Right ventricle myocardium inferior (tissue), 1 donor: ENCODE measurements around the gene DHRS13. TPM values are rescaled to one million over a fixed set of nuclear protein-coding genes. Genes with fewer than 3 reads are reported as not detected.
"Not testable (repeated sequence)": the region's sequence is repeated elsewhere in the genome, so short reads cannot be mapped to it uniquely, and the experiment has no call there.

ENCODE experiments used
- ATAC-seq: fragments of 200-7000 bp; cut with Tn5 transposase; one replicate; pipeline ENCODE4 v1.9.1; 2020; ENCODE audit warnings: mild to moderate bottlenecking, moderate library complexity
- DNase-seq: peaks from one replicate; pipeline ENCODE4 v3.0.0; 2021; ENCODE audit errors: missing footprints
- intact Hi-C: fragments of 100-400 bp; cut with DNase I; formaldehyde crosslinking; loops from one replicate; pipeline ENCODE4 v1.11.0; 2022
- total RNA-seq: library from RNA; stranded (reverse); fragmentation: NEBNext Ultra II Directional; extraction: Animal tissue kit (Norgen Biotek cat#: 25700); gene quantifications from one replicate; pipeline ENCODE4 v1.2.1, GENCODE V29; 2021
- donor health status: DM: no; HTN: yes; CAD: no; lungs with severe emphysema.

The DHRS13 gene
- total RNA-seq, 1 donor from 2014 or later = 3.0 TPM

DNA sequence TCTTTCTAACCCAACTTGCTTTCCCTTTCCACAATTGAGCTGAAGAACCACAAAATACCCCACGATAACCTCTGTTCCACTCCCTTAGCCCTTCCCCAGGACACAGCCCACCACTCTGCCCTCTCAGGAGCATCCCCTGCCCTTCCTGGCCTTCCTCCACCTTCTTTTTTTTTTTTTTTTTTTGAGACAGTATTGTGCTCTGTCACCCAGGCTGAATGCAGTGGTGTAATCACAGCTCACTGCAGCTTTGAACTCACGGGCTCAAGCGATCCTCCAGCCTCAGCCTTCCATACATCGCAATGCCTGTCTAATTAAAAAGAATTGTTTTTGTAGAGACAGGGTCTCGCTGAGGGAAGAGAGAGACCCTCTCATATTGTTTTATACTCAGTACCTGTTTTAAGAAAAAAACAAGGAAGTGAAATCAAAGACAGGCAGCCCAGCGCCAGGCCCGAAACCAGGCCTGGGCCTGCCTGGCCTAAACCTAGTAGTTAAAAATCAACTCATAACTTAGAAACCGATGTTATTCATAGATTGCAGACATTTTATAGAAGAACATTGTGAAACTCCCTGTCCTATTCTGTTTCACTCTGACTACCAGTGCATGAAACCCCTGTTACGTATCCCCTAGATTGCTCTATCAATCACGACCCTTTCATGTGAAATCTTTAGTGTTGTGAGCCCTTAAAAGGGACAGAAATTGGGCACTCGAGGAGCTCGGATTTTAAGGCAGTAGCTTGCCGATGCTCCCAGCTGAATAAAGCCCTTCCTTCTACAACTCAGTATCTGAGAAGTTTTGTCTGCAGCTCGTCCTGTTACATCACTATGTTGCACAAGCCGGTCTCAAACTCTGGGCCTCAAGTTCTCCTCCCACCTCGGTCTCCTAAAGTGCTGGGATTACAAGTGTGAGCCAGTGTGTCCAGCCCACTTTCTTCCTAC, 9.4 kb downstream of the DHRS13 start:
- DNase-seq, intact Hi-C loops: not testable (repeated sequence)

DNA sequence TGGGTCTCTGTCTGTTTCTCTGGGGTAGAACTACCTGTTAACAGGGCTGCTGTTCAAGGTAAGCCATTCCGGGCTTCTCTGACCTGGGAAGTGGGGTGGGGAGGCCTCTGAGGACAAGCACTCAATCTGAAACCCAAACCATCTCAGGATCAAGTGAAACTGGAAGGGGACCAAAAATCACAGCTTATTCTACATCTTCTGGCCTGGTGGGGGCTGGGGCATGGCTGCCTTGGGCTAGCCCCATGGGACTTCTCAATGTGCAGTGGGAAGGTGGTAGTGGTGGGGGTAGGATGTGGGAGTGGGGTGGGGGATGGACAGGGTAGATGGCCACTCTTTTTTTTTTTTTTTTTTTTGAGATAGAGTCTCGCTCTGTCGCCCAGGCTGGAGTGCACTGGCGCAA, 10.9 kb downstream of the DHRS13 start:
- no peak for ATAC-seq
- DNase-seq = no peak
- intact Hi-C loops = no loop called here

More for the DNA sequence above, 9.4 kb downstream of the DHRS13 start:
- not testable (repeated sequence) for ATAC-seq

DNA sequence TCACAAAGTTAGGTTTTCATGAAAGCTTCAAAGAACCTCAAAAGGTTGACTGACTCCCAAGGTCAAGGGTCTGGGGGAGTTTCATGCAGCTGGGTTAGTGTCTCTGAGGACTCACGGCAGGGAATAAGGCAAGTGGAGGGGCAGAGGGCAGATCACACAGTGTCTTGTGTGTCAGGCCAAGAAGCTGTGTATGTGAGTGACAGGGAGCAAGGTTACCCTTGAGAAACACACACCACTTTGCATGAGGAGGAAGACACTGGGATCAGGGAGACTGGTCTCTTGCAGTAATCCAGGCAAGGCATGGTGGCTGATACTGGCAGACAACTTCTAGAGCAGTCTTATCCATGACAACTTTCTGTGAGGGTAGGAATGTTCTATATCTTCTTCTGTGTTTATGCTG, 11.7 kb downstream of the DHRS13 start:
- no peak for DNase-seq
- ATAC-seq = no peak
- intact Hi-C loops = no loop called here

DNA sequence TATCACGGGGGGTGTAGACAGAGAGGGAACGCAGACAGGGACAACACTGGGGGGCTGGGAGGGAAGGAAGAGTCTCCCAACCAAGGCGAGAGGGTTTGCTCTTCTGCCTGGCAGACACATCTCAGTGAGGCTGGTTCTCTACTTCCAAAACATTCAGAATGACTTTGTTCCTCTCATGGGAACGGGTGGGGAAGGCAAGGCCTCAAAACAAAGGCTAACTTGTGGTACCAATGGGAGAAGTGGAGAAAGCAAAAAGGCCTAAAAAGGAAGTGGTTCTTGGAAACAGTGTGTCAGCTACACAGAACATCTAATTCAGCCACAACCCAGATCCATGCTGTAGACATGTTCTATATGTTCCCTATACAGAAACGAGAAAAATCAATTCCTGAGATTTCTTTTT, 12.9 kb downstream of the DHRS13 start:
- ATAC-seq (no peak), DNase-seq (no peak)
- intact Hi-C loops = no loop called here

DNA sequence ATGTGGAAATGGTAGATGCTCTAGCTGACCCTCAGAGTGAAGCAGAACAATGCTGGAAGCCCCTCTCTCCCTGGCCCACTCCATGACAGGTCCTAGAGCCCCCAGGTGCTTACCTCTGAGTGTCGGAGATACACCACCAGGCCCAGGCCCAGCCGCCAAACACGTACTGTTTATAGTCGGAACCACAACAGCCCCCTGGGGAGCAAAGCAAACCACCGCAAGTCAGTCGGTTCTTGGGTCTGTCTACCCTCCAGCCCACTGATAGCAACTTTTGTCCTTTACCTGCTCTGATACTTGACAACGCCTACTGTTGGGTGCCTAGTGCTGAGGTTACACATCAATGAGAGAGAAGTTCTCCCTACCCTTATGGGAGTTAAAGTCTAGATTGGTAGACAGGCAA, 14.0 kb downstream of the DHRS13 start:
- no peak for ATAC-seq
- no peak for DNase-seq

DNA sequence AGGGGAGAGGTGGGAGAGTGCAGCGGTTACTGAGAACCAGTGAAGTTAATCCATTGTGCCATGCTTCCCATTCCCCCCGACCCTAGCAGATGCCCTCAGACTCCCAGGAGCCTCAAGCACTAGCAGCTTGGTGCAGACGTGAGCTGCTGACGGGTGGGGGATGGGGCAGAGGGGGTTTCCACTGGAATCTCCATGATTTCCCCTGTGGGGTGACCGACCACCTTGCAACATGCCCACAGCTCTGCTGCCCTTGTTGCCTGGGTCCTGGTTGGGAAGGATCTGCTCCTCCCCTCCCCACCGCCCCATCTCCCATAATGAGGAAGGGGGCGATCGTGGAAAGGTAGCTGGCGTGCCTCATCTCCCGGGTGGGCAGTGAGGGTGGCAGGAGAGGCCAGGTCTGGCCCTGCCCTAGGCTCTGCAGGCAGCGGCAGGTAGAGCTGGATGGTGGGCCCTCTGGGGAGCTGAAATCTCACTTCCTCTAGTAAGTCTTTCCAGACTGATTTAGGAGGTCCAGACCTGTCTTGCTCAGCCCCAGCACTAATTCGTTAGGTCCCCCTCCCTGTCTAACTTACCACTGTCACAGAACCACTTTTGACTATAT, 14.9 kb downstream of the DHRS13 start:
- DNase-seq = no peak
- intact Hi-C loops = no loop called here
- no peak for ATAC-seq

More for the DNA sequence above, 14.0 kb downstream of the DHRS13 start:
- intact Hi-C loops = no loop called here

DNA sequence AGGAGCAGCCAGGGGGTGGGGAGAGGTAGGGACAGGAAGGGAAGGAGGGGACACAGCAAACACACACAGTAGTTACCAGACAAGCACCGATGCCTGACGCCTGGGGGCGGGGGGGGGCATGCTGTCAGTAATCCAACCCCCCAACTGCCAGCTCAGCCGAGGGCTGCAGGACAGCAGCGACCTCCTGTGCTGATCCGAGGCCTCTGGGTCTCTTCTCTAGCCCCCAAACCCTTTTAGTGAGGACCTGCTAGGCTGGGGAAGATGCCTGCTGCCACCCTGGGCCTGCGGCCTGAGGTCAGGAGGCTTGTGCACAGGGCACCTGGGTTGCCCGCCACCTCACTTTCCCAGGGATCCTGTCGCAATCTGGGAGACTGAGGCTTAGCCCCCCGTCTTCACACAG, 16.9 kb downstream of the DHRS13 start:
- DNase-seq = no peak
- intact Hi-C loops = no loop called here
- ATAC-seq = no peak

DNA sequence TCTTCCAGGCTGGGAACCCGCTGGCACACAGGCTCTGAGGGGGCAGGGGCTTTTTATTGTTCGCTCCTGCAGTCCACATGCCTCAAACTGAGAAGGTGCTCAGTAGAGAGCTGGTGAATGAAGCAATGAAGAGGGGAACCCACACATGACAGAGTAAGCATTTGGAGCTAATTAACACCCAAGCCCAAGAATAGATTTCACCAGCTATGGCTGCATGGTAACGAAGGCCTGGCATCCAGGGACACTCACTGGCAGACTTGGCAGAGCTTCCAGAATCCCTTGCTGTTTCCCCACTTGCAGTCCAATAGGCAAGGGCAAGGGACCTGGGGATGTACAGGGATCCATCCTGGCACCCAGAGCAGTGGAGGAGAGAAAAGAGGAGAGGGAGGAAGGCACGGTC, 17.5 kb downstream of the DHRS13 start:
- intact Hi-C loops = no loop called here
- peak; percentile 13 for ATAC-seq
- no peak for DNase-seq

DNA sequence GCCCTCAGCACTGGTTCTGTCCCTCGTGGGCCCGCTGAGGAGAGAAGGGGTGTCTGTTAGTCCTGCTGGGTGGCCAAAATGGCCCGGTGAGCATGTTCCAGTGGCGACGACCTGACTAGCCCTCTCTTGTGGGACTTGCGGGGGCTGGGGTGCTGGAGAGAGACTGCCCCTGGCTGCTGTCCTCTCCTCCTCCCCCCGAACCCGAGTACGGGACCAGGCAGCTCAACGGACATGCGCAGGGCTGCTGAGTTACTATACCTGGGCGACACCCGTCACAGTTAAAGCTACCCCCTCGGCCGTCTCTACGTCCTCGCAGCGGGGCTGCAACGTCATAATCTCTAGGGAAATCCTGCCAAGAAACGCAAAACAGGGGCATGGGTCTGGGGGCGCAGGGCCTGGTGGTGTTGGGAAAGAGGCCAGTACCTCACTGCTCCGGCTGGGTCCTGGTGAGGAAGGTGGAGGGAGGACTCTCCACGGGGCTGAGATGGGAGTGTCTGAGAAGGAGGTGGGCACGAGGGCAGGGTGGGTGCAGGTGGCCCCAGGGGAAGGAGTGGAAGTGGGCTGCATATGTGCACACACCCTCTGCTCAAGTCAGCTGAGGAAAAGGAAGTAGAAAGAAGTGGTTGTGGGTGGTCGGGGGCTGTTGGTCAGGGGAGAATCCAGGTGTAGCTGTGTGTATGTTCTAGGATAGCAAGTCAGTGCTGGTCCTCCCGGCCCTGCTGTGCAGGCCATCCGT, 18.7 kb downstream of the DHRS13 start:
- no peak for DNase-seq
- intact Hi-C loops = no loop called here
- no peak for ATAC-seq

DNA sequence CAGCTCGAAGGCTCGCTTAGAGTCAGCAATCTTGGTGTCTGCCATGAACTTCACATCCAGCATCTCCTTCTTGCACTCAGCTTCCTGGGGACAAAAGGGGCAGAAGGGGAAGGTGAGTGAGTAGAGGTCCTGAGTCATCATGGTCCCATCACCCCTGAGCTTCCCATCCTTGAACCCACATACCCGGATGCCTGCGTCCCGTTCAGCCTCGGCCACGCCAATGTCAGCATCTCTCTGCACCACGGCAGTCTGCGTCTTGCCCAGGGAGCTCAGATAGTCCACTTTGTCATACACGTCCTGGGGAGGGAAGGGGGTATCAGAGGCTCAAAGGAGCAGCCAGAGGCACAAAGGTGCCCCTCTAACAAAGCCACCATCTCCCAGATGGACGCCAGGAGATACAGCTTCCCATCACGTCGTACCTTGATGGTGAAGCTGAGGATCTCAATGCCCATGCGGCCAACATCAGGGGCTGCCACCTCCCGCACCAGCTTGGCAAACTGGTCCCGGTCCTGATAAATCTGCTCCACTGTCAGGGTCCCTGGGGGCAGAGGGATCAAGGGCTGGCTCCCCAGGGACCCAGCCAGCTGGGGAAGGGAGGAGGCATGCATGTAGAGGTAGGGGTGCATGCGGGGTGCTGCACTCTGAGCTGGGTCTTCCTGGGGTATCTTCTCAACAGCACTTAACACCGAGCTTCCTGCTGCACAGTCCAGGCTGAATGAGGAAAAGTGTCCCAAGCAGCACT, 20.6 kb downstream of the DHRS13 start:
- intact Hi-C loops = no loop called here
- ATAC-seq (no peak), DNase-seq (no peak)

DNA sequence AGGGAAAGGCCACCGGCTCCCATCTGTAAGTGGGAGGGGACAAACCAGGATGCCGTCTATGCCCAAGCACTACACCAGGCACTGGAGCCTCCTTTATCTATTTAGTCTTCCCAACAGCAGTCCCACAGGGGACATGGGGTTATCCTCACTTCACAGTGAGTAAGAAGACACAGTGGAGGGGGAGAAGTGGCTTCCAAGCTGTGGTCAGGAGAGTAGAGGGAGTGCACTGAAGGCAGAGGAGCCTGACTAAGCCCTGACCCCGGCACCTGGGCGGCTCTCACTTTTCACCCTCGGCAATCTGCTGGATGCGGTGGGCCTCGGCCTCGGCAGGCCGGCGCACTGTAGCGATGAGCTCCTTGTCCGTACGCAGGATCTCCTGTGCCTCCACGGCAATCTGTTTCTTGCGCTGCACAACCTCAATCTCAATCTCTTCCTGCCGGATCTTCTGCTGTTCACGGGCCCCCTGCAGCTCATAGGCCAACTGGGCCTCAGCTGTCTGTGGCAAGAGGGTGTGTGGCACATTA, 21.3 kb downstream of the DHRS13 start:
- intact Hi-C loops = no loop called here
- no peak for ATAC-seq
- DNase-seq = no peak

DNA sequence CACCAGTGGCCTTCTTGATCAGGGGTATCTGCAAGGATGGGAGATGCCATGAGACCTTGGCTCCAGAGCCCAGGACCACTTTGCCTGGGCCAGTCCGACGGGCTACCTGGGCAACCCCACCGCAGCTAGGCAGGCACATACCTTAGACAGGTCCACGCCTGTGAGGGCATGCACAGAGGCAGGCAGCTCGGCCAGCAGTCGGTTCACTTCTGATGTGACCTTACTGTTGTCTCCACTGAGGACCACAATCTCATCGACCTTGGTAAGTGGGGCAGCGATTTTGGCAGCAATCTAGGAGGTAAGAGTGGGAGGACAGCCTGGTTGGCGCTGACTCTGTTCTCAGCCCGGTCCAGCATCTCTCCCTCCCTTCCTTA, 22.3 kb downstream of the DHRS13 start:
- DNase-seq (no peak), ATAC-seq (peak; percentile 38)
- intact Hi-C loops = no loop called here

DNA sequence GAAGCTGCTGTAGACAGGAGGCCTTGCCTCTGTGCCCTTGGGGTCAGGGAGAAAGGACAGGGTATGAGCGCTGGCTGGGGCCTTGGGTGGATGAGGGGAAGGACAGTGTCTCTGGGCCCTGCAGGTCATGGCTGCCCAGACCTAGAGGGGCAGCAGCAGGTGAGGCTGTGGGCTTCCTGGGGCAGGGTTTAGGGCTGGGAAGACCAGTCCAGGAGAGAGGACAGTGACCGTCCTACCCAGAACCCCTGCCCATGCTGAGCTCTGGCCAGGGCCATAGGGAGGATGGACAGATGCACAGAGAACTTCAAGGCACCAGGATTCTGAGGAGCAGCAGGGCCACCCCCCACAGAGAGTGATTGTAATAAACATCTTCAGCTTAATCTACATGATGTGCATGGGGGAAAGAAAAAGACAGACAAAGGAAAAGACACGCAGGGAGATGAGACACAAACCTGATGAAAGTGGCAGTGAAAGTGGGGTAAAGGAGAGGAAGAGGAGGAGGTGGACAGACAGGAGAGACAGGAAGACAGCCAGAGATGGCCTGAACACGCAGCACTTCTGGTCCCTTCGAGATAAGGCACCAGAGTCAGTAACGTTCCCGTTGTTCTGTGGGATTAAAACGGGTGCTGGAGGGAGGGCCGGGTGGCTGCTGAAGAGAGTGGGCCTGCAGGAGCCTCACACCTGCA, 22.9 kb downstream of the DHRS13 start:
- intact Hi-C loops = no loop called here
- no peak for DNase-seq
- no peak for ATAC-seq

DNA sequence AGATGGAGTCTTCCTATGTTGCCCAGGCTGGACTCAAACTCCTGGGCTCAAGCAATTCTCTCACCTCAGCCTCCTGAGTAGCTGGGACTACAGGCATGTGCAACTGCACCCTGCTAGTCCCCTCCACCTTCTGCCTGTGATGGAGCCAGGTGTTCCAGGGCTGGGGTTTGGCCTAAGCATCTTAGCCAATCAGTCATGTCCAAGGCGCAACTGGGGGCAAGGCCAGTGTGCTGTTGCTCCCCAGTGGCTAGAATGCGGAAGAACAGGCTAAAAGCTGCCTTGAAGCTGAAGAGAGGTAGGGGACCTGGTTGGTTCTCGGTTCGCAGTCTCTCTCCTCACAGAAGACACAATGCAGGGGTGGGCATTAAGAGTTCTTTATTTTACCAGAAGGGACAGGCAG, 23.9 kb downstream of the DHRS13 start:
- intact Hi-C loops = no loop called here
- ATAC-seq = no peak
- no peak for DNase-seq

DNA sequence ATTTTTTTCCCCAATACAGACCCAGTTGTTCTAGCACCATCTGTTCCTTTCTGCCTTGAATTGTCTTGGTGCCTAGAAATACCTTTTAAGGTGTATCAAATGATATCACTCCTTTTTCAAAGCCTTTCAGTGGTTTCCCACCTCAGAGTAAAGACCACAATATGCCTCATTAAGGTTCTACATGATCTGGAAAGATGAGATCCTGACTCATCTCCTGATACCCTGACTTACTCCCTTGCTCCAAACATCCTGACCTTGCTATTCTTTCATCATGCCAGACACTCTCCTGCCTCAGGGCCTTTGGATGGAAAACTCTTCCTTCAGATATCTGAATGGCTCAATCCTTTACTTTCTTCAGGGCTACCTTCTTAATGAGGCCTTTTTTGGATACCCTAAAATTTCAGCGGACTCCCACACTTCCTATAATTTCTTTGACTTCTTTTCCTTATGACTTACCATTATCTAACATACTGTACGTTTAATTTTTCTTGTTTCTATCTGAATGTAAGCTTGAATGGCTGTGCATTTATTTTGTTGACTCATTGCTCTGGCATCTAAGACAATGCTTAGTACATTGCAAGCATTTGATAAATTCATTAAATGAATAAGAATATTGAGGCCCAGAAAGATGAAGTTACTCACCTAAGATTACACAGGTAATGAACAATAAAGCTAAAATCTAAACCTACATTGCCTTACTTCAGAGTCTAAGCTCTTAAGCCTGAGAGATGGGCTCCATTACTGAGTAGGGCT, 24.5 kb downstream of the DHRS13 start:
- DNase-seq = no peak
- ATAC-seq = no peak
- intact Hi-C loops = no loop called here

DNA sequence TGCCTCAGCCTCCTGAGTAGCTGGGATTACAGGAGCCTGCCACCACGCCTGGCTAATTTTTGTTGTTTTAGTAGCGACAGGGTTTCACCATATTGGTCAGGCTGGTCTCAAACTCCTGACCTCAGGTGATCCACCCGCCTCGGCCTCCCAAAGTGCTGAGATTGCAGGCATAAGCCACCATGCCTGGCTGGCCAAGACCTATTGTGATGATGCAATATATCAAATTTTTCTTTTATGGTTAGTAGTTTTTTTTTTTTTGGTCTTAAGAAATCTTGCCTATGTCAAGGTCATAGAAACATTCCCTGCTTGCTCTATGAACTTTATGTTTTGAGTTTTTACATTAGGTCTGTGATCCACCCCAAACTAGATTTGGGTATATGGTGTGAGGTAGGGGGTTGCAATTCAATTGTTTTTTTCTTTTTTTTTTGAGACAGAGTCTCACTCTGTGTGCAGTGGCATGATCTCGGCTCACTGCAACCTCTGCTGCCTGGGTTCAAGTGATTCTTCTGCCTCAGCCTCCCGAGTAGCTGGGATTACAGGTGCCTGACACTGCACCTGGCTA, 25.6 kb downstream of the DHRS13 start:
- intact Hi-C loops, ATAC-seq, DNase-seq: not testable (repeated sequence)

DNA sequence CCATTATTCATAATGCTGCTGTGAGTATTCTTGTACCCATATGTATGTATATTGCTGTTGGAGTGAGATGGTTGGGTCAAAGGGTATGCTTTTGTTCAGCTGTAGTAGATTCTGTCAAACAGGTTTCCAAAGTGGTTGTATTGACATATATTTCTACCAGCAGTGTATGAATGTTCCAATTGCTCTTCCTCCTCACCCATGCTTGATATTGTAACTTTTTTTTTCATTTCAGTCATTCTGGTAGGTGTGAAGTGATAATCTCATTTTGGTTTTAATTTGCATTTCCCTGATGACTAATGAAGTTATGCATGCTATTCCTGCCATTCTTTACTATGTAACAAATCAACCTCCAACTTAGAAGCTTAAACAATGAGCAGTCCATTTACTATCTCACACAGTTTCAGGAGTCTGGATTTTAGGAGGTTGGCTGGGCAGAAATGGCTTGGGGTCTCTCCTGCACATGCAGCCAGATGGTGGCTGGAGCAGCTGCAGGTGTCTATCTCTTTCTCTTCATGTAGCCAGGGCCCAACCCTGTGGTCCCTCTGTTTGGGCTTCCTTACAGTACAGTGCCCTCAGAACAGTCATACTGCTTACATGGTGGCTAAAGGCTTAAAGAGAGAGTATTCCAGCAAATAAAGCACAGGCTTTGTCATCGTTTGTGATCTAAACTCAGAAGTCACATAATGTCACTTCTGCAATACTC, 26.9 kb downstream of the DHRS13 start:
- intact Hi-C loops = no loop called here
- DNase-seq = no peak
- ATAC-seq = no peak
